ENCODE data around the gene DMBX1.

Gene DMBX1

DNA sequence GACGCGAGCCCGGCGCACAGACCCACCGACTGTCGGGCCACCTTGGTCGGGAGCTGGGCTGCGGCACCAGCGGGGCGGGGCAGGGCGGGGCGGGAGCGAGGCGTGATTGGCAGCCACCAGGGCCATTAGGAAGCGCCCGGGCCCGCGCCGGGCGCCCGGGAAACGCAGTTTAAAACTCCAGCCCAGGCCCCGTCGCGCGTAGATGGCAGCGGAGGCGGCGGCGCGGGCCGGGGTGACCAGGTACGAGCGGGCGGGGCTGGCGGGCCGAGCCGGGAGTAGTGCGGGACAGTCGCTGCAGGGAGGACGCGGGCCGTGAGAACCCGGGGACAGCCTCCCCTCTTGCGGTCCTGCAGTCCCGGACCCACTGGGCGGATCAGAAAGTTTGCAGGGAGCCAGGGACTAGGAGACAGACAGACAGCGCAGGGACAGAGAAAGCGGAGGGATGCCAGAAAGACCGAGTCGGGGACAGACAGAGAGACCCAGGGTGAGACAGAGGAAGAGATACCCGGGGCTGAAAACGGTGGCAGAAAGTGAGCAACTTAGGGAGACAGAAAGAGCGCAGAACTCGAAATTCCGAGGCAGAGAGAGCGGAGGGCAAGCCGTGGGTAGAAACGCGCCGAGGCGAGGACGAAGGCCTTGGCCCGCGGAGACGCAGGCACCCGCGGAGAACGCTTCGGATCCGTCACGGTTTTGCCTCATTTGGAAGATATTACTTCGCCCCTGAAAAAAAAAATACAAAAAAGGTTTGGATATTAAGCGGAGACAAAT, at the start of gene DMBX1:
TSS of gene DMBX1 (plus strand) at position 199 of the 768 bp plus-strand sequence. CDS start 17,175 bp downstream, outside the sequence.
- FAIRE-seq (no peak), DNase-seq (ENCODE audit: insufficient read length, low spot score) (no peak)

DNA sequence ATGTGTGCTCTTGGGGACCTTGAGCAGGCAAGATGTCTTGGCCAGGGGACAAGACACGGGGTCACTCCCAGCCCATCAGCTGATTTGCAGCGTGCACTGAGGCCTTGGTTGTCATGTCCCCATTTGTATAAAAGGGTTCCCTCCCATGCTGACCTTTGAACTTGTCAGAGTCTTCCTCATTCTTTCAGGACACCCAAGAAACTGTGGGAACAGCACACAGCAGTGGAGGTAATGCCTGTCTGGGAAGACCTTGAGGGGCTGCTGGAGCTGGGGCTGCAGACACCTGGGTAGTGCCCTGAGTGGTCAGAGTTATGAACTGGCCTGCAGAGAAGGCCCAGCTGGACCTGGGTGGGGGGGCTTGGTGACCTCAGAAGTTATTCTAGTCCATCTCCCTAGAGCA, 49.2 kb upstream of the DMBX1 start:
- FAIRE-seq (no peak), DNase-seq (ENCODE audit: insufficient read length, low spot score) (no peak)

DNA sequence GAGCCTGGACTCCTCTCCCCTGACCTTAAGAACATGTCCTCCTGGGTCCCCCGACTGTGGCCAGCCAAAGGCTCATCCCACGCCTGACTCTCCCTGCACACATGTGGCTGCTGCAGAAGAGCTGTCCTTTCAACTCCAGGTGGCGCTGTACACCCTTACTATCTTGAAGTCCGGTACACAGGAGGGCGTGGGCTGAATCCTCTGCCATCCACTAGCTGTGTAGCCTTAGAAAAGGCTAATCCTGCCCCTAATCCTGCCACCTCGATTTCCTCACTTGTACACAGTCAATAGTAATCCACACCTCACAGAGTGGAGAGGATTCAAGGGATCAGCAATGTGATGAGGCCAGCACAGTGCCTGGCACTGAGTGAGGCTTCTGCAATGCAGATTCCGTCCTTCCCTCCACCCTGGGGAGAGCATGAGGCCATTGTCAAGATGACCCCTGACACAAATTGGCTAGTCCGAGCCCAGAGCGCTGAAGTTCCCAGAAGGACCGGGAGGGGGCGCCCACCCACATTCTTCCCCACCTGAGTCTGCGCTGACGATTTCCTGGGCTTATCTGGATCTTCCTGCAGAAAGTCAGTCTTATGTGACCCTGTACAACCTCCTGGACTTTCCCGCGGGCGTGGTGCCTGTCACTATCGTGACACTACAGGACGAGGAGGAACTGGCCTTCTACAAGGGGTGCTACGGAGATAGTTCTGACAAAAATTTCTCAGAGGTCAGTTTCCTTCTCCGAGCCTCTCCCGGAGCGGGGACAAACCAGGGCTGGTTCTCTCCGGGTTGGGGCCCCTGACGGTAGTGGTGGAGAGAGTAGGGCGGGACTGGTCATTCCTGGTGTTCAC, 47.1 kb upstream of the DMBX1 start:
- FAIRE-seq = no peak
- peak; percentile 86 for DNase-seq (ENCODE audit: insufficient read length, low spot score)

DNA sequence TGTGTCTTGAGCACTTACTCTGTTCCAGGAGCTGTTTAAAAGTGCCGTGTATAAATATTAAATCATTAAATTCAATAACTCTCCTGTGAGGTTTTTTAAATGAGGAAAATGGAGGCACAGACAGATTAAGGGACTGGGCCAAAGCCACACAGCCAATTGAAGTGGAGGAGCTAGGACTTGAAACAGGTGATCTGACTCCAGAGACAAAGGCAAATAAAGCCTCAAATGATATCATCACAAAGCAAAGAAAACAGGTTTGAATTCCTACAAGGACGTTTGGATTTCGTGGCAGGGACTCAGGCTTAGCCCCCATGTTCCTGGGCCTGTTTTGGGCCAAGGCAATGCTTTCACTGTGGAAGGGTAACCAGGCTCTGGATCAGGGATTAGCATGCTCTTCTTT, 45.2 kb upstream of the DMBX1 start:
- FAIRE-seq (no peak), DNase-seq (ENCODE audit: insufficient read length, low spot score) (no peak)

DNA sequence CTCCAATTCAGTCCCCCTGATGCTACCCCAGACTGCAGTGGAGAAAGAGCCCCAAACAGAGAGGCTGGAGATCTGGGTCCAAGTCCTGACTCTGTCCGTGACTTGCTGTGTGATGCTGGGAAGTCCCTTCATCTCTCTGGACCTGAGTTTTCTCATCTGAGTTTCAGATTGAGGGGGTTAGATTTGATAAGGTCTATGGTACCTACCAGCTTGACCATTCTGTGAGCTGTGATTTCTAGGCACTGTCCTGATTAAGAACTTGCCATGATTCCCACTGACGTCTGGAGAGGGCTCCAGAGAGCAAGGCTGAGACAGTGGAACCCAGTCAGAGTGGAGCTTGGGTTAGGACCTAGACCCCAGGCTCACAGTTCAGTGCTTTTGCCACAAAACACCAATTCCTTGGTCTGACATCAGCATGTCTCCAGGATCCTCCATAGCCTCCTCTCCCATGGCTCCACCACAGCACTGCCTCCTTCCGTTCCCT, 43.8 kb upstream of the DMBX1 start:
- FAIRE-seq = no peak
- DNase-seq (ENCODE audit: insufficient read length, low spot score) = no peak

DNA sequence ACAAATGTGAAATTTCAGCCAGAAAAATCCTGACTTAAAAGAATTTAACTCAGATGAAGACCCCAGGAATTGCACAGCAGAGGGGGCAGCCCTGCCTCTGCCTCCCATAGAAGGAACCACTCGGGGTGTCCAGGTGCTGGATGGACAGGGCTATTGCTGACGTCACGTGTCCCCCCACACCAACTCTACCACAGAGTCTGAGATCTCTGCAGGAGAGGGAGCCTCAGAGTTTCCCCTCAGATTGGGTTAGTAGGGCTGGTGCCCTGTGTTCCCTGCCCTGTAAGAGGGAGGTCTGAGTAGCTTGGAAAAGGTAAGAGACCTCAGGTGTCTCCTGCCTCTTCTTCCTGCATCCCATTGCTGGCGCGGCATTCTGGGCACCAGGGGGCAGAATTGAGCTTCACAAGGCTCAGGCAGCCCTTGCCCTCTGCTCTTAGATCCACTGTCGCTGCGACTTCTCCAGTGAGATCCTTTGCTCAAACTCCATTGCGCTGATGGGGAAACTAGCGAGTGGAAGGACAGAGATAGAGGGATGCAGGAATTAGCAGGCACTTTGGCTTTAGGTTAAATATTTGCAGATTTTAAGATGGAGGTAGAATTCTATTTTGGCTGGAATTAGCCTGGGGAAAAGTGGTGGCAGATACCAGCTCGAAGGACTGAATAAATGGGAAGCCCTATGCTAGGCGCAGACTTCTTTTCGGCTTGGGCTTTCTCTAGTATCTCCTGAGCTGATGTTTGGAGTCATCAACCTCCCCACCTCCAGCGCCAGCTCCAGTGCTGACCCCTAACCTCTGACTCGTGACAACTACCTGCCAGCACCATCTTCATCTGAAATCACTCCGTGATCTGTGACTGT, 42.8 kb upstream of the DMBX1 start:
- peak; percentile 76 for DNase-seq (ENCODE audit: insufficient read length, low spot score)
- peak; percentile 56 for FAIRE-seq

DNA sequence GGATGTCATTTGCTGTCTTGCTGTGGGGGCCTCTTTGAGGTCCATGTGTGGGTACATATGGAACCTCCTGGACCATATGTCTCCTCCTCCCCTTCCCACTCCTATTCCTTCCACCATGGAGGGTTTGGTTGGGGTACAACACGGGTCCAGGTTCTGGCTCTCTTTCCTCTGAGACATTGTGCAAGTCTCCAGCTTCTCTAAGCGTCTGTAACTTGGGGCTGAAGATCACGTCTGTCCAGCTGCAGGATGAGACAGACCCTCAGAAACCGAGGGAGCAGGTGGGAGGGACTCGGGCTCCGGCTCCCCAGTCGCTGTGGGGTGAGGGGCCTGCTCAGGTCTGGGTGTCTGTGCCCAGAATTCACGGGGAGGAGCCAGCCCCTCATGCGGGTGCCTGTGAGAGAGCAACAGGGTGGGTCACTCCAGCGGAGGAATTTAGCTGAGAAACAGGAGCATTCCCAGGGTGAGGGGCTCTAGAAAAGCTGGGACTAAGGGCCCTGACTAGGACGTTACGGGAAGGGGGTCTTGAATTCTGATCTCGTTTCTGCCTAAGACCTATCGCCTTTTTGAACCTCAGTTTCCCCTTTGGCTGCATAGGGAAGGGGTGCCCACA, 42.0 kb upstream of the DMBX1 start:
- FAIRE-seq (no peak), DNase-seq (ENCODE audit: insufficient read length, low spot score) (no peak)

DNA sequence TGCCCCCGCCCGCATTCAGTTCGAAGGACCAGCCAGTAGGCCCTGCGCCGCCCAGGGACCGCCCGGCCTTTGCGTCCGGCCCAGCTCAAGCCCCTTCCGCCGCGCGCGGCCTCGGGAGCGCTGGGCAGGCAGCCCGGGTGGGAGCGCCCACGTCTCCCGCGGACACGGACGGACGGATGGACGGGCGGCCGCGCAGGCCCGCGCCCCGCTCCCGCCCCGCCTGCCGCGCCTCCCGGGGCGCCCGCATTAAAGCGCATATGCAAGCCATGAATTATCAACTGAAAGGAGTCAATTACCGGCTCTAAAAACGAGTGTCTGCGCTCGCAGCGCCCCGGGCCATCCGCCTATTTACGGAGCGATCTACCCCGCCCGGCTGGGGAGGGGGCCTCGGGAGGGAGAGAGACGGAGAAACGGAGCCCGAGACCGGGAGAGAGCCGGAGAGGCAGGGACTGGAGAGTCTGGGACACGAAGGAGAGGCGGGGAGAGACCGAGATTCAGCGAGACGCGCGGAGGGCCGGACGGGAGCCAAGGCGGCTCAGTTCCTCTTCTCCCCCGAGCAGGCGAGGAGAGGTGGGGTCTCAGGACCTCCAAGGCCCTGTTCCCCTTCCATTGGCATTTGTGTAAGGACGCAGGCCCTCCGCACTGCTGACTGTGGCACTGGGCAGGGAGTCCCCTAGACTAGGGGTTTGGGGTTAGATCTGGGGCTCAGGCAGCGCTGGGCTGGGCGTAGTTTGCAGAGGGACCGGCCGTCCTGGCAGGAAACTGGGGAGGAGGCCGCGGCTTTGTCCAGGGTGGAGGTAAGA, 41.3 kb upstream of the DMBX1 start:
- DNase-seq (ENCODE audit: insufficient read length, low spot score) (no peak), FAIRE-seq (no peak)

DNA sequence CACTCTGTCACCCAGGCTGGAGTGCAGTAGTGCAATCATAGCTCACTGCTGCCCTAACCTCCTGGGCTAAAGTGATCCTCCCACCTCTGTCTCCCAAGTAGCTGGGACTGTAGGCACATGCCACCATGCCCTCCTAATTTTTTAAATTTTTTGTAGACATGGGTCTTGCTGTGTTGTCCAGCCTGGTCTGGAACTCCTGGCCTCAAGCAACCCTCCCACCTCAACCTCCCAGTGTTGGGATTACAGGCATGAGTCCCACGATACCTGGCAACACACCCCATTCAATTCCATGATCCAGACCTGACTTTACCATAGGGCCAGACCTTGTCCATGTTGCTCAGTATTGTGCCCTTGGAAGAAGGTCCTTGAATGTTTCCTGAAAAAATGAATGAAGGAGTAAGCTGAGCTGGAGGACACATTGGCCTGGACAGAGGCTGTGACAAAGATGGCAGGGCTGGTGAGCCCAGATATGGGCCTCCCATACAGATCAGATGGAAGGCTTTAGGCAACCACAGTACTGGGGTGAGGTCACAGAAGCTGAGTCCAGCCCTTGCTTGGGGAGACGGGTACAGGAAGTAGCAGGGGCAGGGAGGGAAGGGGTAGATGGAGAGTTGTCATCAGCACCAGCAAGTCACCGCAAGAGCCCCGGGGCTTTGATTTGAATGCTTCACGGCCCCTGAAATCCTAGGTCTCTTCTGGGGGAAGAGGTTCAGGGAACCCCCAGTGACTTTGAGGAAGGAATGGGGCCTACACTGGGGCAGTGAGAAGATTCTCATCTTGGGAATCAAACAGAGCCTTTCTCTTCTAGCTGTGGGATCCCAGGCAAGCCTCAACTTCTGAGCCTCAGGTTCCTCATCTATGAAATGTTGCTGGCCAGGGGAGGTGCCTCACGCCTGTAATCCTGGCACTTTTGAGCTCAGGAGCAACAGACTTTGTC, 40.1 kb upstream of the DMBX1 start:
- DNase-seq (ENCODE audit: insufficient read length, low spot score) (no peak), FAIRE-seq (no peak)

DNA sequence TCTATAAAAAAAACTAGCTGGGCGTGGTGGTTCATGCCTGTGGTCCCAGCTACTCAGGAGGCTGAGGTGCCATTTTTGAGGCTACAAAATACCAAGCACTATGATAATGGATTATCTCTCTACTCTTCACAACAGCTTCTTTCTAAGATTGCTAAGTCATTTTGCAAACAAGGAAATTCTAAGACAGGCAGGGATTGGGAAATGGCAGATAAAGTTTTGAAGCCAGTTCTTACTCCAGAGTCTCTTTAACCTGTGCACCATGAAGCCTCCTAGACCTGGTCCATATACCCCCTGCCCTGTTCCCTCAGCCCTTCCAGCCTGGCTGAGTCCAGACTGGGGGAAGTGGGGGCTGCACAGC, 39.5 kb upstream of the DMBX1 start:
- DNase-seq (ENCODE audit: insufficient read length, low spot score) = no peak
- FAIRE-seq = no peak

DNA sequence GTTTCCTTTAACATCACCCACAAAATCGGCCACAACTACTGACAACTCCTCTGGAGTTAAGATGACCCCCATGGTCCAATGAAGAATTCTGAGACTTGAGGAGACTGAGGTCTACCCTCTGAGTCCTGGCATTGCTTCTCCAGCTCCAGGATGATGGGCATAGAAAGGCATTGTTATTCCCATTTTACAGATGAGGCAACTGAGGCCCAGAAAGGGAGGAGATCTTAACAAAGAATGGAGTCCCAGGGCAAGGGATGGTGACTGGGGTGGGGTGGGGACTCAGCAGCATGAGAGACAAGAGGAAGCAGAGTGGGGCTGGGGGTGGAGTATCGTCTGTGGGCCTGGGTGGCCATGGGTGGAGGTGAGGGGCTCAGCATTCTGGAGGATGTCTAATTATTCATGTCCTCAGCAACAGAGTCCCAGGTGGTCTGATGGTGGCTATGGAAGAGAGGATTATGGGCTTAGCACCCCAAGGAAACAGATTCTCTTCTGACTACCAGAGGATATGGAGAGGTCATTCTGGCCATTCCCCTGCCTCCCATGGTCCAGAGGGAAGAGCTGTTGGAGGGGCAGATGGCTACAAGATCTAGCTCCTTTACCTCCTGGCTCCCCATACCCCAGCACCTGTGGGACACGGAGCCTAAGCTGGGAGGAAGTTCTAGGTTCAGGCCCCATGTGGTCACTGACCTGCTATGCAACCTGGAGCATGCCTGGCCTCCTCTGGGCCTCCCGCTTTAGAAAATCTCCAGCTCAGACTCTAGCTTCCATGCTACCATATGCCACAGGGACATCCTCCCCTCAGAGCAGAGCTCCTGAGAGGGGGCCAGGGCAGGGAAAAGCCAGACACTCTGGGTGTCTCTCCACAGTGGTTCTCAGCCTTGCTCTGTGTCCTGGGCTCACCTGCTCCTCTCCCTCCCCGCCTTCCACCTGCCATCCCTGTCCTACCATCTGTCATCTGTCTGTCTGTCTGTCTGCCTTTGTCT, 37.4 kb upstream of the DMBX1 start:
- FAIRE-seq (no peak), DNase-seq (ENCODE audit: insufficient read length, low spot score) (no peak)

DNA sequence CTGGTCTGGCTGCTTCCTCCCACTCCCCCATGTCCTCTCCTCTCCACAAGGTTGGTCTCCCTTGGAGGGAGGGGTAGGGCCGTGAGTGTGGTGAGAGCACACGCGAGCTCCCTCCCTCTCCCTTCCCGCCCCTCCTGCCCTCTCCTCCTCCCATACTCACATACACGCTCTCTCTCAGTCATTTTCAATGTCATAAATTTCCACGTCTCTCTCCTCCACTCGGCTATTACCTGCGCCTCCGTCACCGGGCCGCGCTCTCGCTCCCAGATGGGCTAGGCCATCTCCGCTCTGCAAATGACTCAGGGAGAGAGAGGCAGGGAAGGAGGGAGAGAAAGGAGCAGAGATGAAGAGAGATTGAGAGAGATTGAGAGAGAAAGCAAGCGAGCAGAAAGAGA, 36.7 kb upstream of the DMBX1 start:
- FAIRE-seq (no peak), DNase-seq (ENCODE audit: insufficient read length, low spot score) (no peak)

DNA sequence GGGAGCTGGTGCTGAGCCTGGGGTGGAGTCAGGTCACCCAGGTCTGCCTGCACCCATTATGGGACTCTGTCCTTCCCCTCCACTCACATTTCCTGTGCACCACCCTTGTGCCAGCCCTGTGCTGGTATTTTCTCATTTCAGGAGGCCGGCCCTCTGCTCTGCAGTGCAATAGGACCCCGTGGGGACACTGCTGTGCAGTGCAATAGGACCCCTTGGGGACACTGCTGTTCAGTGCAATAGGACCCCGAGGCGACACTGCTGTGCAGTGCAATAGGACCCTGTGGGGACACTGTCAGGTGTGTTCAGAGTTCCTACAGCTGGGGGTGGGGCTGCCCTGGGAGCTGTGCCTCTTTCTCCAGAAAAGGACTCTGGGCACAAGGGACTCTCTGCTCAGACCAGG, 36.2 kb upstream of the DMBX1 start:
- FAIRE-seq = no peak
- DNase-seq (ENCODE audit: insufficient read length, low spot score) = no peak

DNA sequence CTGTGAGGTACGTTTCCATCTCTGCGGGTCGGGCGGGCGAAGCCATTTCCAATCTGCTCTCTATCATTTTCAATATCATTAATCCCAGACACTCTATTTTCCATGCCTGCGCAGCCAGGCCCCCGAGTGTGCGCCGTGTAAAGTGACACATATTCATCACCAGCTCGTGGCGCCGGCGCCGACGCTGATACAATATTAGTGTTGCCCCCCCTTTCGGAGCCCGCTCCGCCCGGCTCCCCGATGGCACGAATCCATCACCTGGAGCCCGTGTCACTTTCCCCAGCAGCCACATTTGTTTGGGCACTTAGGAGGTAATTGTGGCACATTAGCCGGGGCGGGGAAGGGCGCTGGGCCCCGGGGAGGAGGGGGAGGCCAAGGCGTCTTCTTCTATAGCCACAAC, 33.7 kb upstream of the DMBX1 start:
- DNase-seq (ENCODE audit: insufficient read length, low spot score) (no peak), FAIRE-seq (no peak)

DNA sequence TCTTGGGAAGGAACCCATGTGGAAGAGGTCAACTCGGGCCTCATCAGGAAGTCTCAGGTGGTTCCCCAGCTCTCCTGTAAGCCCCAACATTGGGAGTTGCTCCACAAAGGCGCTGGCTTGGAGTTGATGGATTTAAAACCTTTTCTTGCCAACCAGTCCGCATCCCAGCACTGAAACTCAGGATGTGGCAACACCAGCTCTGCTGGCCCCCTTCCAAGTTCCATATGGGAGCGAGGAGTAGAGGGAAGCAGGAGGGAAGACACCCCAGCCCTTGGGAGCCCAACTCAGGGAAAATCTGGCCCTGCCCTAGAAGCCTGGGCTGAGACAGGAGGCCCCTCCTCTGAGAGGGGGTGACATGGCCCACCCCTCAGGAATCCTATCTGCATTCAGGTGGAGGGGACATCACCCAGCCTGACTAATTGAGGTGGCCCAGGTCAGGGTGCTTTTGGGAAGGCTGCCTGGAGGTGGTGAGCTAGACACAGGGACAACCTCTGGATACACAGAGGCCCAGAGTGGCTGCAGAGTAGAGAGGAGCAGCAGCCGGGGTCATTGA, 33.1 kb upstream of the DMBX1 start:
- FAIRE-seq (no peak), DNase-seq (ENCODE audit: insufficient read length, low spot score) (no peak)

DNA sequence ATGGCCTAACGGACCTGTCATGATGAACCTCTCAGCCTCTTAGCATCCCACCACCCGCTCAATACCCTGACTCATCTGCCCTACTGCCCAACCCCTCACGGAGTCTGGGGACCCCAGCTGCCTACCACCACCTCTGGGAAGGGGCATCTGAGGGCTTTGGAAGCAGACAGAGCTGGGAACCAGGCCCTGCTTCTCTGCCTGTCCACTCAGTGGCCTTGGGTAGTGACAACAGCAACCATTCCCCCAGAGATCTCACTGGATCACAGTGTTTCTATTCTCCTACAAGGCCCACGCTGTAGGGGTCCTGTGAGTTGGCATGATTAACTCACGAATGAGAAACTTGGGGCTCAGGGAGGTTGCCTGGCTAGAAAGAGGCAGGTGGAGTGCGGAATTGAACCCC, 32.5 kb upstream of the DMBX1 start:
- FAIRE-seq = no peak
- no peak for DNase-seq (ENCODE audit: insufficient read length, low spot score)

DNA sequence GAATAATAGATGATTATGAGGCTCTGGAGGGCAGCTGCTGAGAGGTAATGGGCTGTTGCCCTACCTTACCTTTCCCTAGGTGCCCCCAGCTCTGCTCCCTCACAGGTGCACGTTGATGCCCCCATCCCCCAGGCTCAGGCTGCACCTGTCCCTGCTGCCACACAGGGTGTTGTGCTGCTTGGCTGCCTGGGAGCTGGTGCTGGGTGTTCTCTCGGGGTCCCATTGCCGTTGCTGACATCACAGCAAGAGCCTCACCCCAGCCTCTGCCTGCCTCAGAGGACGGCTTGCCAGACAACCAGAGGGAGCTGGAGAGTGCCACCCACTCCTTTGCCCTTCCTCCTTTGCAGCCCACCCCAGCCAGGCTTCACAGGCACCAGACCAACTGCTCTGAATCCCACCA, 31.4 kb upstream of the DMBX1 start:
- DNase-seq (ENCODE audit: insufficient read length, low spot score) = no peak
- no peak for FAIRE-seq

Measured in GM19239 (cell line).